ENCODE measurements around the gene TICRR. TPM values are rescaled to one million over a fixed set of nuclear protein-coding genes. Genes with fewer than 3 reads are reported as not detected.

The TICRR gene
- total and polyA plus RNA-seq, 2 experiments from 2014 or later: 2.7 to 11.0 TPM

DNA sequence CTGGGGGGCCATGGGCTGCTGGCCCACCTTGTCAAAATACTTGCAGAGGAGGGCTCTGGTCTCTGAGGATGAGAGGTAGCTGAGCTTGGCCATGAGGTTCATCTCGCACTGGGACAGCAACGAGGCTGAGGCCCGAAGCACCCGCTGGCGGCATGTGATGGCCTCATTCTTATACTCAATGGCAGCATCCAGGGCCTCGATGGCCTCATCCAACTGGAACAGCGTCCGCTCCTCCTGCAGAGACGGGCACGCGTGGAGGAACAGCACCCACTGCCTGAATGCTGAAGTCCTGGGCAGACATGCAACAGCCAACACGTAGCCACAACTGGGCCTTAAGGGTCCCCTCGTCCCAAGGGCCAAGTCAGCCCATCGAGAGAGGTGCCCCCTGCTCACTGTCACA, 55.0 kb downstream of the TICRR start:
- Histone ChIP-seq H3K4me1 (ENCODE audit: low read depth) (no peaks in the 10 kb centered on the region), H3K27me3 (no peaks in the 10 kb centered on the region), H3K36me3 (peaks cover 75% of the 10 kb centered on the region), H3K27ac (no peak overlapping the region), H3K4me3 (no peak overlapping the region), H3K9me3 (ENCODE audit: low read depth) (no peaks in the 10 kb centered on the region)
- TF ChIP-seq, protein P1, sequence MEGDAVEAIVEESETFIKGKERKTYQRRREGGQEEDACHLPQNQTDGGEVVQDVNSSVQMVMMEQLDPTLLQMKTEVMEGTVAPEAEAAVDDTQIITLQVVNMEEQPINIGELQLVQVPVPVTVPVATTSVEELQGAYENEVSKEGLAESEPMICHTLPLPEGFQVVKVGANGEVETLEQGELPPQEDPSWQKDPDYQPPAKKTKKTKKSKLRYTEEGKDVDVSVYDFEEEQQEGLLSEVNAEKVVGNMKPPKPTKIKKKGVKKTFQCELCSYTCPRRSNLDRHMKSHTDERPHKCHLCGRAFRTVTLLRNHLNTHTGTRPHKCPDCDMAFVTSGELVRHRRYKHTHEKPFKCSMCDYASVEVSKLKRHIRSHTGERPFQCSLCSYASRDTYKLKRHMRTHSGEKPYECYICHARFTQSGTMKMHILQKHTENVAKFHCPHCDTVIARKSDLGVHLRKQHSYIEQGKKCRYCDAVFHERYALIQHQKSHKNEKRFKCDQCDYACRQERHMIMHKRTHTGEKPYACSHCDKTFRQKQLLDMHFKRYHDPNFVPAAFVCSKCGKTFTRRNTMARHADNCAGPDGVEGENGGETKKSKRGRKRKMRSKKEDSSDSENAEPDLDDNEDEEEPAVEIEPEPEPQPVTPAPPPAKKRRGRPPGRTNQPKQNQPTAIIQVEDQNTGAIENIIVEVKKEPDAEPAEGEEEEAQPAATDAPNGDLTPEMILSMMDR (IDR thresholded peaks at IDR 0.05; ENCODE audit: low read depth, low read length): no peak
- no peak for DNase-seq (ENCODE audit: low read depth in 1 of 2, low spot score in 1 of 2)

DNA sequence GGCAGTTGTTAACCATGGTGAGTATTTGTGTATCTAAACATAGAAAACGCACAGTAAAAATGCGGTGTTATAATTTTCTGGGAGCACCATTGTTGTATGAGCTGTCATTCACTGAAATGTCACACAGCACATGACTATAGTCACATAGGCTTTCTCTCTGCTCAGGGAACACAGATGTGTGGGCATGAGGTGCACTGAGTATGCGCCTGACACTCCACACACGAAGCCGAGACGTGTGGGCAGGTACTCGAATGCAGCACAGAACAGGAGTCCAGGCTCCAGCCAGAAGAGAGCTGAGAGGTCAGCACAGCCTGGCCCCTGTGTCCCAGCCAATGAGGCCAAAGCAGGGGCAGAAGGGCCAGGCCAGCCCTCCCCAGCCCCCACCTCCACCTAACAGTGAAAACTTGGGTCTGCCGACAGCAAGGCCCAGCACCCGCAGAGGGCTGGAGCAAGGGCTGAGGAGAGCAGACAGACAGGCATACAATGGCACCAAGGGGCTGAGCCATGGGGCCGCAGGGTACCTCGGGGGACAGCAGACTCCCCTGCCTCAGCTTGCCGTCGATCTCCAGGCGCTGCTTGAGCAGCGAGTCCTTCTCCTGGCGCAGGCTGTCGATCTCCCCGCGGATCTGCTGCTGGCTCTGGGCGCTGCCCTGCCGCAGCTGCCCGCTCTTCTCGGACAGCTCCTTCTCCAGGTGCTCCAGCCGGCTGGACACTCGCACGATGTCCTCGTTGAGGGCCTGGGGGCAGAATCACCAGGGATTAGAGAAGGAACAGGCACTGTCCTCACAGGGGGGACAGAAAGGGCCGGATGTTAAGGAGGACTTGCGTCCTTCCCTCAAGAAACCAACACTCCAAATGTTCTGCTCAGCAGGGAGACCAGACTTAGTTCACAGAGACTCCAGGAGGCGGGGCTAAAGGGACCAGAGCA, 56.0 kb downstream of the TICRR start:
- Histone ChIP-seq H3K27ac (no peak overlapping the region), H3K4me1 (ENCODE audit: low read depth) (no peaks in the 10 kb centered on the region), H3K9me3 (ENCODE audit: low read depth) (no peaks in the 10 kb centered on the region), H3K36me3 (peaks cover 69% of the 10 kb centered on the region), H3K27me3 (no peaks in the 10 kb centered on the region), H3K4me3 (no peak overlapping the region)
- DNase-seq (ENCODE audit: low read depth in 1 of 2, low spot score in 1 of 2): no peak
- TF ChIP-seq, protein P1 (IDR thresholded peaks at IDR 0.05; ENCODE audit: low read depth, low read length): no peak

GRCh38 chr15:89631902-89632264, 56.6 kb downstream of the TICRR start:
- H3K36me3 ChIP-seq: peaks cover 62% of the 10 kb centered on the region
- no peaks in the 10 kb centered on the region for H3K27me3 ChIP-seq
- H3K27ac ChIP-seq: no peak overlapping the region
- no peak for DNase-seq (ENCODE audit: low read depth in 1 of 2, low spot score in 1 of 2)
- H3K9me3 ChIP-seq (ENCODE audit: low read depth): no peaks in the 10 kb centered on the region
- TF ChIP-seq, protein P1 (IDR thresholded peaks at IDR 0.05; ENCODE audit: low read depth, low read length): no peak
- no peaks in the 10 kb centered on the region for H3K4me1 ChIP-seq (ENCODE audit: low read depth)
- no peak overlapping the region for H3K4me3 ChIP-seq

- no peak for DNase-seq (ENCODE audit: low read depth in 1 of 2, low spot score in 1 of 2)
- no peak overlapping the region for H3K4me3 ChIP-seq
- H3K36me3 ChIP-seq: peaks cover 57% of the 10 kb centered on the region
- no peaks in the 10 kb centered on the region for H3K4me1 ChIP-seq (ENCODE audit: low read depth)
- TF ChIP-seq, protein P1 (IDR thresholded peaks at IDR 0.05; ENCODE audit: low read depth, low read length): no peak
- H3K27me3 ChIP-seq: no peaks in the 10 kb centered on the region
- H3K9me3 ChIP-seq (ENCODE audit: low read depth): no peaks in the 10 kb centered on the region
- no peak overlapping the region for H3K27ac ChIP-seq
Measured at GRCh38 chr15:89632563-89633430, 57.5 kb downstream of the TICRR start.

GRCh38 chr15:89633585-89633984, 58.3 kb downstream of the TICRR start:
- H3K27me3 ChIP-seq: no peaks in the 10 kb centered on the region
- TF ChIP-seq, protein P1 (IDR thresholded peaks at IDR 0.05; ENCODE audit: low read depth, low read length): no peak
- no peak for DNase-seq (ENCODE audit: low read depth in 1 of 2, low spot score in 1 of 2)
- peaks cover 49% of the 10 kb centered on the region for H3K36me3 ChIP-seq
- no peak overlapping the region for H3K27ac ChIP-seq
- H3K4me1 ChIP-seq (ENCODE audit: low read depth): no peaks in the 10 kb centered on the region
- H3K9me3 ChIP-seq (ENCODE audit: low read depth): no peaks in the 10 kb centered on the region
- no peak overlapping the region for H3K4me3 ChIP-seq
